ENCODE measurements around the gene TSPAN9. TPM values are rescaled to one million over a fixed set of nuclear protein-coding genes. Genes with fewer than 3 reads are reported as not detected.

TSPAN9 gene
- total RNA-seq, 3 donors from 2014 or later, result 16.8 to 44.9 (median 36.9) TPM

- Histone ChIP-seq H3K27ac (no peak overlapping the region), H3K4me1 (peaks cover 7 to 14% of the 10 kb centered on the region in 2 donors), H3K27me3 (no peaks in the 10 kb centered on the region), H3K4me3 (no peak overlapping the region), H3K9me3 (no peaks in the 10 kb centered on the region), H3K36me3 (no peaks in the 10 kb centered on the region)
- DNase-seq (ENCODE audit: low spot score in 2 of 2), result no peak
- TF ChIP-seq POLR2A (IDR thresholded peaks at IDR 0.05), result no peak
- TF ChIP-seq CTCF (IDR thresholded peaks at IDR 0.05), result no peak
- no peak for TF ChIP-seq POLR2AphosphoS5 (IDR thresholded peaks at IDR 0.05)
- intact Hi-C loops (cut with DNase I; ENCODE audit: low total_unique reads), result no loop called here
Measured at GRCh38 chr12:3113671-3114325, 36.6 kb downstream of the TSPAN9 start.

- DNase-seq (ENCODE audit: low spot score in 2 of 2), result no peak
- no peak overlapping the region for H3K4me3 ChIP-seq
- intact Hi-C loops (cut with DNase I; ENCODE audit: low total_unique reads), result no loop called here
- H3K27me3 ChIP-seq, result no peaks in the 10 kb centered on the region
- H3K4me1 ChIP-seq, result peaks cover 12 to 23% of the 10 kb centered on the region in 2 donors
- no peaks in the 10 kb centered on the region for H3K36me3 ChIP-seq
- no peaks in the 10 kb centered on the region for H3K9me3 ChIP-seq
- no peak overlapping the region for H3K27ac ChIP-seq
- no peak for TF ChIP-seq POLR2AphosphoS5 (IDR thresholded peaks at IDR 0.05)
- TF ChIP-seq CTCF (IDR thresholded peaks at IDR 0.05), result no peak
- no peak for TF ChIP-seq POLR2A (IDR thresholded peaks at IDR 0.05)
Measured at GRCh38 chr12:3114671-3115070, 37.5 kb downstream of the TSPAN9 start.

GRCh38 chr12:3115078-3115477 lies 37.9 kb downstream of the TSPAN9 start:
- intact Hi-C loops (cut with DNase I; ENCODE audit: low total_unique reads), result no loop called here
- DNase-seq (ENCODE audit: low spot score in 2 of 2), result no peak
- Histone ChIP-seq H3K27me3 (no peaks in the 10 kb centered on the region), H3K9me3 (no peaks in the 10 kb centered on the region), H3K27ac (no peak overlapping the region), H3K4me3 (no peak overlapping the region), H3K4me1 (peaks cover 12 to 25% of the 10 kb centered on the region in 2 donors), H3K36me3 (no peaks in the 10 kb centered on the region)
- no peak for TF ChIP-seq CTCF (IDR thresholded peaks at IDR 0.05)
- TF ChIP-seq POLR2AphosphoS5 (IDR thresholded peaks at IDR 0.05), result no peak
- TF ChIP-seq POLR2A (IDR thresholded peaks at IDR 0.05), result no peak

GRCh38 chr12:3116106-3116844 lies 39.1 kb downstream of the TSPAN9 start:
- Histone ChIP-seq H3K4me1 (peaks cover 15 to 34% of the 10 kb centered on the region in 2 donors), H3K9me3 (no peaks in the 10 kb centered on the region), H3K27ac (peak overlapping the region; percentile 76 to 91), H3K4me3 (no peak overlapping the region), H3K27me3 (no peaks in the 10 kb centered on the region), H3K36me3 (no peaks in the 10 kb centered on the region)
- intact Hi-C loops (cut with DNase I; ENCODE audit: low total_unique reads), result no loop called here
- DNase-seq (ENCODE audit: low spot score in 2 of 2), result no peak
- no peak for TF ChIP-seq POLR2A (IDR thresholded peaks at IDR 0.05)
- TF ChIP-seq POLR2AphosphoS5 (IDR thresholded peaks at IDR 0.05), result no peak
- TF ChIP-seq CTCF (IDR thresholded peaks at IDR 0.05), result no peak

GRCh38 chr12:3117144-3117581 lies 40.0 kb downstream of the TSPAN9 start:
- no peaks in the 10 kb centered on the region for H3K36me3 ChIP-seq
- DNase-seq (ENCODE audit: low spot score in 2 of 2), result no peak
- H3K9me3 ChIP-seq, result no peaks in the 10 kb centered on the region
- TF ChIP-seq POLR2A (IDR thresholded peaks at IDR 0.05) (no peak), POLR2AphosphoS5 (IDR thresholded peaks at IDR 0.05) (no peak), CTCF (IDR thresholded peaks at IDR 0.05) (no peak)
- H3K4me1 ChIP-seq, result peaks cover 15 to 34% of the 10 kb centered on the region in 2 donors
- H3K27ac ChIP-seq, result peak overlapping the region; percentile 76 to 91
- intact Hi-C loops (cut with DNase I; ENCODE audit: low total_unique reads), result no loop called here
- peak overlapping the region in 1 of 3 donors; percentile 29 for H3K4me3 ChIP-seq
- no peaks in the 10 kb centered on the region for H3K27me3 ChIP-seq
